ENCODE measurements around the gene MUSTN1.

The MUSTN1 gene

DNA sequence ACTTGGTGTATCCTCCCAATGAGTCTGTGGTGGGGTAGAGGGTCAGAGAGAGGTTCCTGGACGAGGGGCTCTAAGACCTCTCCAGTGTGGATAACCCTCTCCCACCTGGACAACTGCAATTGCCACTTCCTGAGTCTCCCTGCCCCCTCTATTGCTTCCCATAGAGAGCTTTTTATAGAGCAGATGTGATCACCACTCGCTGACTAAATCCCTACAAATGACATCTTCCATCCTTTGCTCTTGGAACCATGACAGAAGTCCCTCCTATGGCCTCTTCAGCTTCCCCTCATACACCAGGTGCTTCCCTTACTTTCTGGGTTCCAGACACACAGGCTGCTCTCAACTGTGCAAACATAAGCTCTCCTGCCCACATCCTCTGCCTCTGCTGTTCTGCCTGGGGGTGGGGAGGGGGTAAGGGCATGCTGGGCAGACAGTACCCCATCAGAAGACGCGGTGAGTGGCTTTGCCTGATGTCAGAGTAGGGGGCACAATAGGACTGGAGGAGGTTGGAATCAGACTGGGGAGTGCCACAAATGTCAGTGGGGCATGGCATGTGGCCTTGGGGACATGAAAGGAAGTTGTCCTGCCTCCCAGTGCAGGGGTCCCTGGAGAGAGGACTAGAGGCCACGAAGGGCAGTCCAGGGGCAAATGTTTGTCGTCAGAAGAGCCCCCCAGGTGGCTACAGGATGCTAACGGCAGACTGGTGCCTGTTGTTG lies 25.0 kb downstream of the MUSTN1 start:
- no peak for DNase-seq (ENCODE audit: low read depth, low spot score)
- H3K27ac ChIP-seq: no peak overlapping the region

DNA sequence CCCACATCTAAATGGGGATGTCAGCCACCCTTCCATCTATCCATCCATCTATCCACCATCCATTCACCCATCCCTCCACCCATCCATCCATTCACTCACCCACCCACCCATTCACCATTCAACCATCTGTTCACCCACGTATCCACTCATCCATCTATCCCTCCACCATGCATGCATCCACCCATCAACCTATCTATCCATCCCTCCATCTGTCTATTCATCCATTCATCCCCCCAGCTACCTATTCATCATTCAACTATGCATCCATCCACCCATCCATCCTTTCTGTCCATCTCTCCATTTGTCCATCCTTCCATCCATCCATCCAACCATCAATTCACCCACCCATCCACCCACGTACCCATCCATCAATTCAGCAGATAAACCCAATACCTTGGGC lies 25.7 kb downstream of the MUSTN1 start:
- H3K27ac ChIP-seq: no peak overlapping the region
- no peak for DNase-seq (ENCODE audit: low read depth, low spot score)

DNA sequence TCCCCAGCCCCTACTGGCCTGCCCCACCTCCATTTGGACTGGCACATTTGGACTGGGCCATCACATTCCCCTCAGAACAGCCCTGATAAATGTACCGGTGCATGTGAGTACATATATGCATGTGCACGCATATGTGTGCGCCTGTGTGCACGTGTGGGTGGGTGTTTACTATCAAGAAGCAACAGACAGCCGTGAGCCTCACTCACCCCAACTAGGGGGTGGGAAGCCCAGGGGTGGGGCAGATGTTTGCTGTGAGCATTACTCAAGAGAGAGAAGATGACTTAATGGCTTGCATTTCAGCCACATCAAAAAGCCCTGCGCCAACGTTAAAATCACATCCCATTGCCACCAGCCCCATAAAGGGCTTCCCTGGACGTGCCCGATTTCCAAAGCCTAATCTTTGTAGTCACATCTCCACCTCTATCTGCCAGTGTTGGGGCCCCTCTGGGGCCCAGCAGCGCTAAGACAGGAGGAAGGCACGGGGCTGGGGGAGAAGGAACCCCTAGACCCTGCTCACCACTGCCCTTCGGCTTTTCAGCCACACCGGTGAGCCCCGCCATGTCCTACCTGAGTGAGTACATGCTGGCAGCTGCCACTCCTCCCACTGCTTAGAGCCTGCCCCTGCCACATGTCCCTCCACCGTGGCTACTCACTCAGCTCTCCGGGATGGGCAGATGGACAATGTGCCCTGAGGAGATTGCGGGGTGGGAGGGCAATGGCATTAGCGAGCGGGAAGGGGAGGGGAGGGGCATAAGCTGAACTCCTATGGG lies 29.4 kb downstream of the MUSTN1 start:
- no peak overlapping the region for H3K27ac ChIP-seq
- DNase-seq (ENCODE audit: low read depth, low spot score): no peak

DNA sequence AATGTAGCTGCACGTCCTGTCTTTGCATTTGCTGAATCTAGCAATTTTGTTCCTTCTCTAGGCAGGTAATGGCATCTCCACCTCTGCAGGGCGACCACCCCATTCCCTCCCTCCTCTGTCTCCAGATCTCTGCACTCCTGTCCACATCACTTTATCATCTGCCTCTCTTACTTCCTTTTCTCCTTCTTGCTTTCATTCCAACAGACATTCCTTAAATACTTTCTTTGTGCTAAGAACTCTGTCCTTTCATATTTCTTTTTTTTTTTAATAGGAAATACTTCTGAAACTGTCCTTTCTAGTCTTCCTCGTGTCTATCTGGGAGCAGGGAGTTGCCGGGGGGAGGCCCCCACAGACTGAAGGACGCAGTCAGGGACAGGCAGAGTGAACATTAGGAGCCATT lies 33.0 kb downstream of the MUSTN1 start:
- H3K27ac ChIP-seq: no peak overlapping the region

DNA sequence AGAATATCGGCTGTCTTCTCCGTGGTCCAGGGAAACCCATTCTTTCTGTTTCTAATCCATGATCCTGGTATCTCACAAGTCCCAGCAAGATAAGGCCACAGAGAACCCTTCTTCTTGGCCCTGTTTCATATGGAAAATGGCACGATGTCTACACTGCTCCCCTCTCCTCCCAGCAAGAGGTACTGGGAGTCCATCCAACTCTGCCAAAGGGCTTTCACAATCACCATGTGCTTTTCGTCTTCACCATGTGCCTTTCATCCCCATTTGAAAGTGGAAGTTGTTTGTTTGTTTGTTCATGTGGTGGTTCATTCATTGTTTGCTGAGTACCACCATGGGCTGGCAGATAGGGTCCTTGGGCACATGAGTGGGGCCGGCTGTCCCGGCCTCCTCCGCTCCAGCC lies 34.7 kb downstream of the MUSTN1 start:
- DNase-seq (ENCODE audit: low read depth, low spot score): no peak
- H3K27ac ChIP-seq: no peak overlapping the region

More for the DNA sequence above, 33.0 kb downstream of the MUSTN1 start:
- DNase-seq (ENCODE audit: low read depth, low spot score): no peak

DNA sequence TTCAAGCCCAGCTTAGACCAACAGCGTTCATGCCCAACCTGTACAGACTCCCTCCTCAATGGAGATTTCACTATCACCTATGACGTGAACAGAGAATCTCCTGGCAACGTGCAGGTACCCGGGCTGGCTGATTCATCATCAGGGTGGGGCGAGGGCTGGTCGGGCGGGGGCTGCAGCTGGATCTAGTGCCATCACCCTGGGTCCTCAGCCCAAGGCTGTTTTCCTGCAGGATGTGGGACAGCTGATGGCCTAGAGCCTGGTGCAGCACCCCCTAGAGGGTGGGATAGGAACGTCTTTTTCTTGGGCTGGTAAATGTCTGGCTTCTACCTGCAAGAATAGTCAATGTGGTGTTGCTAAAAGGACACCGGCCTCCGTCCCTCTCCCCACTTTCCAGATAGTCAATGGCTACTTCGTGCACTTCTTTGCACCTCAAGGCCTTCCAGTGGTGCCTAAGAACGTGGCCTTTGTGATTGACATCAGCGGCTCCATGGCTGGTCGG lies 35.8 kb downstream of the MUSTN1 start:
- peak; percentile 26 for DNase-seq (ENCODE audit: low read depth, low spot score)
- no peak overlapping the region for H3K27ac ChIP-seq

DNA sequence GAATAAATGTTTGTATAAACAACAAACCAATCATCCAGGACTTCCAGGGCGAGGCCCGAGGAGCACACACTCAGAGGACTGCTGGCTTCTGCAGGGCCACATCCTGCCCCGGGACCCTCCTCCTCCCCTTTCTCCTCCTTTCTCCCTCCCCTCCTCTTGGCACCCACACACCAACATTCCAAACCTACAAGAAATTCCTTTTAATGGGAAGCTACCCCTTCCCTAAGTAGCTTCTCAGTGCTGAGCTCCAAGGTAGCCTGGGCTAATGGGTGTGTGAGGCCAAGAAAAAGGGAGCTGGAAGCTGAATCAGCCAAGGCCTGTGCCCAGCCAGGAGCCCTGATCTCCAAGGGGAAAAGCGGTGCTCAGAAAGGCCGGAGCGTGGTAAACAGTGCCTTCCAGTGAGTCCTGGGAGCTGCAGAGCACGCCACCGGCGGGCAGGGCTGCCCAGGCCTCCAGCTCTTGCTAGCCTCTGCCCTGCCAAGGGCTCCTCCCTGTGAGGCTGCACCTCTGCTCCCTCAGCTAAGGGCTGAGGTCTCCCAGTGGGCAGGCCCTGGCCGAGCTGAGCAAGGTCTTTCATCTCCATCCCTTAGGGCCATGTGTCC lies 36.3 kb downstream of the MUSTN1 start:
- no peak overlapping the region for H3K27ac ChIP-seq
- no peak for DNase-seq (ENCODE audit: low read depth, low spot score)

DNA sequence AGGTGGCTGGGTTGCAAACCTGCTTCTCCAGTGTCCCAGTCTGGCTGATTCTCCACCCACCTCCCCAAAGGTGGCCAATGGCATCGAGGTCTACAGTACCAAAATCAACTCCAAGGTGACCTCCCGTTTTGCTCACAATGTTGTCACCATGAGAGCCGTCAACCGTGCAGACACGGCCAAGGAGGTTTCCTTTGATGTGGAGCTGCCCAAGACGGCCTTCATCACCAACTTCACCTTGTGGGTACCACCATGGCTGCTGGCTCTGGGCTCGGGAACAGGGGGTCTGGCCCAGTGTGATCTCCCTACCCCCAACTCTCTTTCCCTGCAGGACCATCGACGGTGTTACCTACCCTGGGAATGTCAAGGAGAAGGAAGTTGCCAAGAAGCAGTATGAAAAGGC lies 38.4 kb downstream of the MUSTN1 start:
- H3K27ac ChIP-seq: no peak overlapping the region
- DNase-seq (ENCODE audit: low read depth, low spot score): no peak

DNA sequence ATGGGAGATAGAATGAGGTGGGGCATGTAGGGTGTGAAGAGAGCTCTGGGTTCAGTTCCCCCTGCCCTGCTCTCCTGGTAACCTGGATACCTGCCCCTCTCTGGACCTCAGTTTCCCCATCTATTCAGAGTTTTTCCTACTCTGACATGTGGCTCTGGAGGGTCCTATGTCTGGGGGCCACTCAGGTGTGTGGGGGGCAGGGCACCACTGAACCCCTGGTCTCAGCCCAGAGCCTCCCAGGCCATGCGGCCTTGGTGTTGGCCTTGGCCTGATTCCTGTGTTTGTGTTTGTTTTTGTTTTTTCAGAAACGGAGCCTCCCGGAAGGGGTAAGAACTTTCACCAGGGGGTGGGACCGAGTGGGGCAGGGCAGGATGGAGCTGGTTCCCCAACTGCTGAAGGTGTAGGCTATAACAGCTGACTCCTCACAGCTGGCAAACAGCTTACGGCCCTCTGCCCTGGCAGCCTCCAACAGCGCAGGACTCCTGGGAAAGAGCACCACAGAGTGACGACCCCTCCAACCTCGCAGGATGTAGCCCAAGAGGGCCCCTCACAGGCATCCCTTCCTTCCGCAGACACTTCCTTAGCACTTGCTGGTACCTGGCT lies 39.4 kb downstream of the MUSTN1 start:
- H3K27ac ChIP-seq: no peak overlapping the region
- DNase-seq (ENCODE audit: low read depth, low spot score): no peak

DNA sequence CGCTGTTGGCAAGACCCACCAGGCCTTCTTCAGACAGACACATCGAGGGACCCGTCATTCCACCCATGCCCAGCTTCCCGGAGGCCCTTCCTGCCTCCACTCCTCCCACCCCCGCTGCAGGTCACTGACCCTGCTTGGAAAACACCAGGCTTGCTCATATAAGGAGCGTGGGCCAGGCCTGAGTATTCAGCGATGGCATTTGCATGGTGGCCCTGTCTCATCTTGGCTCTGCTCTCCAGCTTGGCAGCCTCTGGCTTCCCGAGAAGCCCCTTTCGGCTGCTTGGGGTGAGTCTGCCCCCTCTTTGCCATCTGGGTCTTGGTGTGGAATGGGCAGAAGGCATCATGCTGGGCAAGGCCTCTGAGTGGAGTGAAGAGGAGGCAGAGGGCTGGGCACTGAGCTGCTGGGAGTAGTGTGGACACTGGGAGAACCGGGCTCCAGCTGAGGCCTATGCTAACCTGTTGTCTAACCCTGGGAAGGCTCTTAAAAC lies 40.2 kb downstream of the MUSTN1 start, which contains the start of gene ITIH3:
Gene ITIH3, plus strand, starts transcription at position 185 of the 488 bp plus-strand sequence. Its CDS starts 8 bp downstream, at position 193.
- no peak for DNase-seq (ENCODE audit: low read depth, low spot score)
- no peak within 1 kb of the TSS for H3K27ac ChIP-seq

DNA sequence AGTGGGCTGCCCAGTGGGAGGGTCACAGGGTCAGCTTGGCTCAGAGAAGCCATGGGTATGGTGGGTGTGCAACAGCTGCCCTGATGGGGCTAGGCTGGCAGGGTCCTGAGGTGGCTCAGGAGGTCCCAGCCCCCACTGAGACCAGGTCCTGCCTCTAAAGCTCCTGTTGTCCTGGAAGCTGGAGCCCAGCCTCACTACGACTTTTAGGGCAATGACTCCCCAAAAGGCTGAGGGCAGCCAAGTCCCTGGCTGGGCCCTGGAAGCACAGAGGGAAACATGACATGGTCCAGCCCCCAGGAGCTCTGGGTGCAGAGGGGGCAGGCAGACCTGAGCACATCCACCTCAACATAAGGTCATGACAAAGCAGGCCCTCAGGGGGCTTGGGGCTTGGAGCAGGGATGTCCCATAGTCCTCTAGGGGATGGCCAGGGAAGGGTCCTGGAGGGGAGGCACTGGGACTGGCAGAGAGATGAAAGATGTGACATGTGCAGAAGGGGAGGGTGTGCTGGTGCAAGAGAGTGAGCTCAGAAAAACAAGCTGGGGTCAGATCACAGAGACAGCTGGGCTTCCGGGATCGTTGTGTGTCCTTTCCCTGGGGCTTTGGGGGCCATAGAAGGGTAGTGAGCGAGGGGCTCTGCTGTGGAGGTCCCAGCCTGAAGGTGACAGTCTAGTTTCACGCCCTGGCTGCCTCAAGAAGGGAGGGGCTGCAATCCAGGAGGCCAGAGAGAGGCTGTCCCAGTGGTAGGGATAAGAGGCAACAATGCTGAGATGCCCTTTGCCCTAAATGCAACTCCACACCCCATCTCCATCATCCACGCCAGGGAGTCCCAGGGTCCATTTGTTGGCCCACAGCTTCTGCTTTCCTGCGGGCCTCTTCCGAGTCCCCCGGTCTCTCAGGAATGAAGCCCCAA lies 40.9 kb downstream of the MUSTN1 start:
- H3K27ac ChIP-seq: no peak overlapping the region
- no peak for DNase-seq (ENCODE audit: low read depth, low spot score)

DNA sequence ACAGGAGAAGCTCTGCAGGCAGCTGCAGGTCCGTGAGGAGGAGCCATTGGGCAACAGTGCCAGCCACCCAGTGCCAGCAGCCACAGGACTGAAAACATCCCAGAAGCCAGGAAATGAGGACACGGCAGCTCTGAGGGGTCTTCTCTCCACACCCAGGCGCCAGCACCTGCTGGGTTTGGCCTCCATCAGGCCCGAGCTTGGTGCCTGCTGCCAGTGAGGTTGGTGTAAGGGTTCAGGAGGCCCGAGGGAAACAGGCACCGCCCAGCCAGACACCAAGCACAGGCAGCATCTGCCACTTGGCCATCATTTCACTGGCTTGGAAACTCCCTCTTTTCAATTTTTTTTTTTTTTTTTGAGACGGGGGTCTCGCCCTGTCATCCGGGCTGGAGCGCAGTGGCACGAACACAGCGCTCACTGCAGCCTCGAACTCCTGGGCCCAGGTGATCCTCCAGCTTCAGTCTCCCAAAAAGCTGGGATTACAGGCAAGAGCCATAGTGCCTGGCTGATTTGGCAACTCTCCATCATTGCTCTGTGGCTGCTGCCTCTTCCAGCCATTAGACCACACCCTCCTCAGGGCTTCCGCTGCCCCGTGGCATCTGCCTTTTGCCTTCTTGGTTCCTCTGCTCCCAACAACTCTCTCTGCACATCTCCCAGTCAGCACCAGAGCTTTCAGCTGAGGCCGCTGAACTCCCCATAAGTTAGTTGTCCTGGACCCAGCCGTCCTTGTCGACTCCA lies 41.7 kb downstream of the MUSTN1 start:
- no peak for DNase-seq (ENCODE audit: low read depth, low spot score)

DNA sequence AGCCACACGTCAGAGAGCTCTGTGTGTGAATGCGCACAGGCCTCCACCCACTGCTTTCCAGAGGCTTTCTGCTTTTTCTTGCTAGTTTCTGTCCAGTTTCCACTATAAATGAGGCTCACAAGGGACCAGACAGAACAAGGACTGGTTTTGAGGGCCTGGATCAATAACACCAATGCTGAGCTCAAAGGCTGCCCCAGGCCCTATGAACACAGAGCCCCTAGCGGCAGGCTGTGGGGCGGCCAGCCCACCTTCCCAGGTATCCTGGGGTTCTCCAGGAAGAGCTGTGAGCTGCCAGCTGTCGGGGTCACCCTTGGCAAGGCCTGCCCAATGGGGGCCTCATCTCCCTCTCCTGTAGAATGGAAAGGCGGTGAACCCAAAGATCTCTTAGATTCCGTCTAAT lies 42.4 kb downstream of the MUSTN1 start:
- no peak for DNase-seq (ENCODE audit: low read depth, low spot score)
- no peak overlapping the region for H3K27ac ChIP-seq

More for the DNA sequence above, 41.7 kb downstream of the MUSTN1 start:
- H3K27ac ChIP-seq: no peak overlapping the region

DNA sequence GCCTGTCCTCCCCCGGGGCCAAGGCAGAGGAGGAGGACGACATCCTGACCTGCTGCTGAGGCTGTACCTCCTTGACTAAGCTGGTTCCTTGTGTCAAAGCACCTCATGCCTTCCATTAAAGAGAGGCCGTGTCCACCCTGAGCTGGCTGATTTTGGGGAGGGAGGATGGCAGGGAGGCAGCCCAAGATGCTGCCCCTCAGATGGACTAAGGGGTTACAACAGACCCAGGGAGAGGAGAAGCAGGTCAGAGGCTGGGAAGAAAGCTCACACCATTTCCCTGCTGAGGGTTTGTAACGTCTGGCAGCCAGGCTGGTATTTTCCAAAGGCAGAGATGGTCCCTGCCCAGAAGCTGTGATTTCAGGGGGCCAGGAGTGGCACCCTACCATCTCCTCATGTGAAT lies 42.9 kb downstream of the MUSTN1 start:
- no peak for DNase-seq (ENCODE audit: low read depth, low spot score)
- H3K27ac ChIP-seq: no peak overlapping the region

DNA sequence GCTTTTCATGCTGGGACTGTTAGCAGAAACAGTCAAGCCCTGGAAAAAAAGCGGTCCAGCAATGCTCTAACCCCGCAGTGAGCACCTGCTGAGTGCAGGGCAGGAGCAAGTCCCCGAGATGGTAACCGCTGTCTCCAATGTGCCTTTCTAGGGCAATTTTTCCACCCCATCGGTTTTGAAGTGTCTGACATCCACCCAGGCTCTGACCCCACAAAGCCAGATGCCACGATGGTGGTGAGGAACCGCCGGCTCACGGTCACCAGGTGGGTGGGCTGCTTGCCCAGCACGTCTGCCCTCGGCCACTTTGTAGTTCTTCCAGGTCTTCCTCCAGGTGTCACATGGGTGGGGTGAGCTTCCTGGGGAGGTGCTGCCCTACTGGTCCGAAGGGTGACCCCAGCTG lies 43.5 kb downstream of the MUSTN1 start:
- no peak for DNase-seq (ENCODE audit: low read depth, low spot score)
- H3K27ac ChIP-seq: no peak overlapping the region

DNA sequence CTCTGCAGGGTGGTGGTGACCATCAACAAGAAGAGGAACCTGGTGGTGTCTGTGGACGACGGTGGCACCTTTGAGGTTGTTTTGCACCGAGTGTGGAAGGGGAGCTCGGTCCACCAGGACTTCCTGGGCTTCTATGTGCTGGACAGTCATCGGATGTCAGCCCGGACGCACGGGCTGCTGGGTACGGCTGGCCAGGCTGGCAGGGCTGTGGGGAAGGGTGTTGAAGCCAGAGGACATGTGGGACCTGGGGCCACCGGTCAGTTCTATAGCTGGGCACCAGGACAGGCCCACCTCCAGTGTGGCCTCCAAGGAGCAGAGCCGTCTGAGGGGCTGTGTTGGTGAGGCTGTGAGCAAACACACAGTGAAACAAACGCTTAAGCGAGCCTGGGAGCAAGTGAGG lies 44.1 kb downstream of the MUSTN1 start:
- no peak for DNase-seq (ENCODE audit: low read depth, low spot score)
- no peak overlapping the region for H3K27ac ChIP-seq

DNA sequence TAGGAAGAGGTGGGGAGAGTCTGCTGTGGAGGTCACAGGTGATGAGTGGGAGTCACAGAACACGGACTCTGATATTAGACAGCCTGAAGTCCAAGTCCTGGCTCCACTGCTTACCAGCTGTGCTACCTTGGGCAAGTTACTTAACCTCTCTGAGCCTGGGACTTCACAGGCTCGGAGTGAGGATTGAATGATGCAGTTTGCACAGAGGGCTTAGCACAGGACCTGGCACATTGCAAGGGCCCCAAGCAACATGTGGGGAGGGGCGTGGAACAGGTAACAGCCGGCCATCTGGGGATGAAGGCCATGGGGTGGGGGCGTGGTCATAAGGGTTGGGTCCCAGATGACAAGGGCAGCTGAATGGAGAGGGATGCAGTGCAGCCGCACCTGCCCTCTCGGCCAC lies 44.5 kb downstream of the MUSTN1 start:
- no peak overlapping the region for H3K27ac ChIP-seq
- DNase-seq (ENCODE audit: low read depth, low spot score): no peak

DNA sequence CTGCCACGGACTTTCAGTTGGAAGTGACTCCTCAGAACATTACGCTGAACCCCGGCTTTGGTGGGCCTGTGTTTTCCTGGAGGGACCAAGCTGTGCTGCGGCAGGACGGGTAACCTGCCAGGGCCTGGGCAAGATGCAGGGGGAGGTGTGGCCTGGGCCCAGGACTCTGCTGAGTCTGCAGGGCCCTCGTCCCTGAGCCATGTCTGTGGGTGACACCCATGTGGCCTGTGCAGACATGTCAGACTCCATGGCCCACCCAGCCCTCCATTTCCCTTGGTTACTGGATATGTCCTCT lies 45.1 kb downstream of the MUSTN1 start:
- H3K27ac ChIP-seq: no peak overlapping the region
- DNase-seq (ENCODE audit: low read depth, low spot score): no peak
